Ammon's horn (tissue), 1 donor: ENCODE data around the gene RAB1B.
"Not testable (repeated sequence)": the region's sequence is repeated elsewhere in the genome, so short reads cannot be mapped to it uniquely, and the experiment has no call there.

ENCODE experiments used
- DNase-seq: peaks from one replicate; pipeline ENCODE4 v3.0.0-alpha.2; 2016; ENCODE audit warnings: low spot score

Gene RAB1B

DNA sequence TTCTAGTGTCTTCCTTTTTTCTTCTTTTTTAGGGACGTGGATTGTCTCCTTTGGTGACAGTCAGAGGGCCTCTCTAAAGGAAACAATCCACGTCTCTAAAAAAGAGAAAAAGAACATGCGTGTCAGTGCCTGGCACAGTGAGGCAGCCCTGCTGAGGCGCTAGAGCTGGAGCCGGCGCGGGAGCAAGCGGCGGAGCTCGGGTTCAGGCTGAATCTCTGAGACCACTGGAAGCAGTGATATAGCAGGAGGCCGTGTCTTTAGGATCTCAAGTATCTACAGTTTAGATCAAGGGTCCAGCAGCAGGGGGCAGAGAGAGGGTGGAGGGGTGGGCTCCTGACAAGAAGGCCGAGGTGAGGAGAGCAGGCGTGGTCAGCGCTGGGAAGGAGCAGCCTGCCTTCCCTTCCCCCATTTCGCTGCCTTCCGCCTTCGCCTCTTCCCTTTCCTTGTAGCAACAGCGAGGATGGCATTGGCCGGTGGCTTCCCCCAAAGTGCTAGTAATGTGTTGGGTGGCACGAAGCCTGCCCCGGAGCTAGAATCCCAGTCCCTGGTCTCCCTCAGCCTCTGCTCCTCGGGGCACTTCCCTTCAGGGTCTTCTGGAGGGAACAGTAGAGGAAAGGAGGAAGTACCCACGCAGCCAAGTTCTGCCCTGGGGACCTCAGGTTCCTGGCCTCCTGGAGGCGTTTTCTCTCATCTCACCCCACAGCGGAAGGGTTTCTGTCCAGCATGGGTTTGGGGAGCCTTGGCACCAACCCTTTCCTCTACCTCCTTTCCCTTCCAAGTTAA, 28.2 kb upstream of the RAB1B start:
- no peak for DNase-seq

DNA sequence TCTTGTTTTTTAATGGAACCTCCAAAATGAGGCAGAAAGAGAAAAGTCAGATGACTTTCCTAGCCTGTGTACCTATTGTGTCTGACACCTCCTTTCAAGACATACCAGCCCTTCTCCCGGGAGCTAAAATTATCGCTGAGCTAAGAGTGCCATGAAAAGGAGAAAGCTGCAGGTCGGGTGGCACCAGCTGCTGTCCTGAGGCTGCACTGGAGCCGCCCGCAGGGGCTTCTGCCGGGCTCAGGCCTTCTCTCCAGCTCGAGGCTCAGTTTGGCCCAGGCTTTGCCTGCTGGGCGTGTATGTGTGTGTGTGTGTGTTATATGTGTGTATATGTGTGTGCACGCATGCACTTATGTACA, 27.7 kb upstream of the RAB1B start:
- DNase-seq, result no peak

DNA sequence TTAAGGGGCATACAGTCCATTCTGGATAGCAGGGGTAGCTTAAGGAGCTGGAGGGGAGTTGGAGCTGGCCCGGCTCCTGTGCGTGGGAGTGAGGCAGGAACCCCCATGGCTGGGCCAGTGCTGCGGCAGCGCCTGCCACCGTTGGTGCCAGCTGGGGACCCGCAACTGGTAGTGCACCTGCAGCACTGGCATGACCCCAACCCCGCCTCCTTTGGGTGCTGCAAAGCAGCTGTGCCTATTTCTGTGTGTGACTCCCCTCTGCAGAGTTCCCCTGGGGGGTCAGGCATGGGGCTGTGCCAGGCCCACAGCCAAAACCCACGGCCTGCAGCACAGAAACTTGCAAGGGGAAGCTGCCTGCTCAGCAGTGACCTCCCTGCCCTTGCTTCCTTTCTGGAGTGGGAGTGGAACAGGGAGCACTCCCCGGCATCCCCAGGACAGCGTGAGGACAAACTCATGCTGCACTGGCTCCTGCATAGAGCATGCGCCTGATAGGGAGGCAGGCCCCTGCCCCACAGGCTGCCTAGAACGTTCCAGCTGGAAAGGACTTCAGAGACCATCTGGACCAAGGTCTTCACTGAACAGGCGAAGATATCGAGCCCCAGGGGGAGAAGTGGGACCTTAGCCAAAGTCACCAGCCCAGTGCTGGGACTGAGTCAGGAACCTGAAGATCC, 26.2 kb upstream of the RAB1B start:
- no peak for DNase-seq

DNA sequence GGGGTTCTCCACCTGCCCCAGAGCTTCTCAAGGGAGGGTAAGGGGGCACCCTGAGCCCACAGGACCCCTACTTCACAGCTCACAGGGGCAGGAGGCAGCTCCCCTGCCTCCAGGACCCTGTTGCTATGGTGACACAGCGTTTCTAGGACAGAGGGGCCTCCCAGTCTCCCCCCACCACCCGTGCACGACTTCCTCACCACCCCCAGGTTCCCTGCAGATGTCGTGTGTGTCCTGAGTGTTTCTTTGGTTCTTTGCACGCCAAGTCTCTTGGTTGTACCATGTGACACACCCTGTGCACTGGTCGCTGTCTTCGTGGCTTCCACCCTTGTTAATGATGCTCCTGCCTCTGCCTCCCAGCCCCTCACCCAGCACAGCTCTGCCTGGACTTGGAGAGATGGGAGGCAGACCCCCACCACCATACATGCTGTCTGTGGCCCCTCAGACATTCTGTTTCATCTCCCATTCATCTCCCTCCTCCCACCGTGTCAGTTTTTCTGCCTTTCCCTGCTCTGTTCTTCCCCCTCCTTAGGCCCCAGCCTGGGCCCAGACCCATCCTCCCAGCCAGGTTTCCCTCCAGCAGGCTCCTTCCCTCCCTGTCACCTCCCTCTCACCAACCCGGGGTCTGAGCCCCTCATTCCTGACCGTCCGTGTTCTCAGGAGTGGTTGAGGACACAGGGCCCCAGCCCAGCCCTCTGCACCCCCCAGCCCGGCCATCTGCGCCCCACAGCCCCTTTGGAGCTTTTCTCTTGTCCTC, 24.5 kb upstream of the RAB1B start:
- no peak for DNase-seq

DNA sequence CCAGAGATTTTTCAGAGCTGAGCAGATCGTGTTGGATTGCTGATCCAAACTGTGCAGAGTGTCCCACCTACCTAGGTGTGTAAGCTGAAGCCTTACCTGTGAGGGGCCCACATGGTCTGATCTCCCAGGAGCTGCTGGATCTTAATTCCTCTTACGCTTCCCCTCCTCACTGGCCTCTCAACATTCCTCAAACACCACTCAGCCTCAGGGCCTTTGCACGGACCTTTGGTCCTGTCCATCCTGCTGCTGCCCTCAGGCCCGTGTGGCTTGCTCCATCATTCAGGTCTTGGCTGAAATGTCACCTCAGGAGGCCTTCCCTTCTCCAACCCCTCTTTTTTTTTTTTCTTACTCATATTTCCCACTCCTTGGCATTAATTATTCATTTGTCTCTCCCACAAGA, 21.1 kb upstream of the RAB1B start:
- no peak for DNase-seq

DNA sequence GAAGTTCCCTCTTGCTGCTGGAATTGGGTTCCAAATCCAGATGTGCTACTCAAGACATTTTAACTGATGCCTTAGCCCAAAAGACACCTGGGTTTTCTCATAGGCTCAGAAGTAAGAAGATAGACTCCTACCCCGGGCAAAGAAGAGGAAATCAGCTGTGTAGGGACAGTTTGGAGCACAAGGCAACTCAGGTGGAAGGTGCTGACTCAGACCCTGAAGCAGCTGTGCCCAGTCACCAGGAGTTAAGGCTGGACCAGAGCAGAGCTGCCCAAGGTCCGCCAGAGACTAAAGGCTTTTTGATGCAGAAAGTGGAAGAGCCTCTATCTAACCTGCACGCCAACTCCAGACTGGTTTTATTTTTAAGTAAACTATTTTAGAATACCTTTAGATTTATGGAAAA, 20.6 kb upstream of the RAB1B start:
- no peak for DNase-seq

DNA sequence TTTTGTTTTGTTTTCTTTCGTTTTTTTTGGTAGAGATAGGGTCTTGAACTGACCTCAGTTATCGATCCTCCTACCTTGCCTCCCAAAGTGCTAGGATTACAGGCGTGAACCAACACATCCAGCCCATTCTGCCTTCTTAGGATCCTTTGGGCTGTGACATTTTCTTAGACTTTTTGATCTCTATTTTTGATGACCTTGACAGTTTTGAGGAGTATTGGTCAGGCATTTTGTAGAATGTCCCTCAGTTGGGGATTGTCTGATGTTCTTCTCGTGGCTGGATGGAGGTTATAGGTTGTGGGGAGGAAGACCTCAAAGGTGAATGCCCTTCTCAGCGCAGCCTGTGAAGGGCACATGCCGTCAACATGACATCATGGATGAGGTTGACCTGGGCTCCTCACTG, 19.5 kb upstream of the RAB1B start:
- no peak for DNase-seq

DNA sequence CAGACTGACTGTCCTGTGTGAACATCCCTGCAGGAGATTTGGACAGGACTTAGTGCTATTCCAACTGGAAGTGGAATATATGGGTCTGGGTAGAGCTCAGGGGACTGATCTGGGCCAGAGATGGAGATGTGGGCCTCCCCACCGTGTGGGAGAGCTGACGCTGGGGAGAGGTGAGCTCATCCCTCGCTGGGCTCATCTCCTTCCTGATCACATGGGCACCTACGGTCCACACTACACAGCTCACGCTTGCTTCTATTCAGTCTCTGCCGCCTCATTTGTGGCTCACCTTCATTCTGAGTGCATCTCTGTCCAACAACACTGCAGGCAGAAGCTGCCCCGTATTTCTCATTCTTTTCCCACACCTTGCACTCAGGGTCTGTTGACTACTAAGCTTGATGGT, 16.6 kb upstream of the RAB1B start:
- DNase-seq, result no peak

DNA sequence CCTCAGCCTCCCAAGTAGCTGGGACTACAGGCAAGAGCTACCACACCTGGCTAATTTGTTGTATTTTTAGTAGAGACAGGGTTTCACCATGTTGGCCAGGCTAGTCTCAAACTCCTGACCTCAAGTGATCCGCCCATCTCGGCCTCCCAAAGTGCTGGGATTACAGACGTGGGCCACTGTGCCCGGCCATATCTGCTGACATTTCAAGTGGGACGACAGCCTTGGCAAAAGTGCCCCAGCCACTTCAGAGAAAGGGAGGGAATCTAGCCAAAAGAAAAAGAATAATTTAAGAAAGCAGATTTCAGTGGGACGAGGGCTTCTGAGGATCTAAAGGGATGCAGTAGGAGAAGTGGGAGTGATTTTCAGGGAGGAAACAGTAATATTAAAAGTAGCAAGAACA, 15.4 kb upstream of the RAB1B start:
- DNase-seq, result not testable (repeated sequence)

DNA sequence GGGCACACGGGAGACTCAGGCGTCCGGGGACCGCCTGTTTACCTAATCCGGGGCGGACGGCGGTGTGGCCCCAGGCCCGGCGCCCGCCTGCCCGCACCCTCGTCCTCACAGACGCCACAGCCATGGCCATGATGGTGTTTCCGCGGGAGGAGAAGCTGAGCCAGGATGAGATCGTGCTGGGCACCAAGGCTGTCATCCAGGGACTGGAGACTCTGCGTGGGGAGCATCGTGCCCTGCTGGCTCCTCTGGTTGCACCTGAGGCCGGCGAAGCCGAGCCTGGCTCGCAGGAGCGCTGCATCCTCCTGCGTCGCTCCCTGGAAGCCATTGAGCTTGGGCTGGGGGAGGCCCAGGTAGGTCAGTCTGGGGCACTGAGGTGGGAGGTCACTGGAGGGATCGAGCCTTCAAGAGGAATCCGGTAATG, 10.0 kb upstream of the RAB1B start:
- no peak for DNase-seq

GRCh38 chr11:66259225-66259624, 9.2 kb upstream of the RAB1B start:
- no peak for DNase-seq

DNA sequence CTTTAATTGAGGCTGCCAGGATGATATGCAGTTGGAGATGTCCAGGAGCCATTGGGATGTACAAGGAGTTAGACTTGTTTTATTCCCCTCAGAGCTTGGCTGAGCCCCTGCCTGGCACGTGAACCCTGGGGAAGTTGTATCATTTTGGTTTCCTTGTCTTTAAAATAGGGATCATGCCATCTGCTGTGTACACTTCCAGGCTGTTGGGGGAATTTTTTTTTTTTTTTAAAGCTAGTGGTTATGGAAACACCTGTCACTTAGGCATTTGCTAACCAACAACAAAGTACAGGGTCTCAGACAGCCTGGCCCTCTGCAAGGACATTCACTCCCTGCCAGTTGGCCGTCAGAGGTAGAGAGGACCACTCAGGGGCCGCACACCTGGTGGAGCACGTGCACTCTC, 8.5 kb upstream of the RAB1B start:
- no peak for DNase-seq

- no peak for DNase-seq
Measured at GRCh38 chr11:66261578-66261977, 6.9 kb upstream of the RAB1B start.

GRCh38 chr11:66262191-66262590, 6.2 kb upstream of the RAB1B start:
- no peak for DNase-seq

DNA sequence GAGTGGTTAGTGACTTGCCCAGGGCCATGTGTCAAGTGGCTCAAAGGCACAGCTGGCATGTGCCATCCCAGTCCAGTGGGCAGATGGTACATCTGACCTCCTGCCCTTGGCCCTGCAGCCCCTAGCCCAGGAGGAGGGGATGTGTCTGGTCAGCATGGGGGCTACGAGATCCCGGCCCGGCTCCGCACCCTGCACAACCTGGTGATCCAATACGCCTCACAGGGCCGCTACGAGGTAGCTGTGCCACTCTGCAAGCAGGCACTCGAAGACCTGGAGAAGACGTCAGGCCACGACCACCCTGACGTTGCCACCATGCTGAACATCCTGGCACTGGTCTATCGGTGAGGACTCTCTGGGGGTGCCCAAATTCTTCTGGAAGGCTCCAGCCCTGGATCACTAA, 5.7 kb upstream of the RAB1B start:
- no peak for DNase-seq

DNA sequence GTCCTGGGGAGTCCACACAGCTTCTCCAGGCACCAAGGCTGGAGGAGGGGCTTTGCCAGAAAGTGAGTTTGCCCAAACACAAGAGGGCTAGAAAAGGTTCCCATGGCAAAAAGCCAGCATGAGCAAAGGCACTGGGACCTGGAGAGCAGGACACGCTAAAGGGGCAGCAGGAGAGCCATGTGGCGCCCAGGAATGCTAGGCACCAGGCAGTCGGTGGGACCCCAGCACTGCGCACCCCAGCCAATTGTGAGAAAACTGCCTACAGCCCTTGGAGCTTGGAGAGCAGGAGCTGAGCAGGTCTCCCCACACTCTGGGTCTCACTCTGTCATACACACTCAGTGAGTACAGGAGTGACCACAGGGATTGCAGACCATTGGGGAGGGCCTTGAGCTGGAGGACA, 5.2 kb upstream of the RAB1B start:
- DNase-seq, result no peak

- no peak for DNase-seq
Measured at GRCh38 chr11:66263785-66264184, 4.7 kb upstream of the RAB1B start.

DNA sequence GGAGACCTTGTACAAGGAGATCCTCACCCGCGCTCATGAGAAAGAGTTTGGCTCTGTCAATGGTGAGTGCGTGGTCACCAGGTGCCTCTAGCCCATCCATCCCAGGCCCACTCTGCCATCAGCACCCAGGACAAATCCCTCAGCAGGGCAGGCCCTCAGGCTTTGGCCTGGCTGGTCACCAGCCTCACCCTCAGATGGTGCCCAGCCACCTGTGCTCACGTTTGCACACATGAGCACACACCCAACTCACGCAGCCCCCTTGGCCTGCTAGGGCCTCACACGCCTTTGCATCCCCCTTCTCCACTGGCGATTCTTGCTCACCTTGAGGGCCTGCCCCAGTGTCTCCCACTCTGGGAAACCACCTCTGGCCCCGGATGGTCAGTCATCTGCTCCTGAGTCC, 4.1 kb upstream of the RAB1B start:
- no peak for DNase-seq

- DNase-seq, result no peak
Measured at GRCh38 chr11:66264914-66265313, 3.5 kb upstream of the RAB1B start.

DNA sequence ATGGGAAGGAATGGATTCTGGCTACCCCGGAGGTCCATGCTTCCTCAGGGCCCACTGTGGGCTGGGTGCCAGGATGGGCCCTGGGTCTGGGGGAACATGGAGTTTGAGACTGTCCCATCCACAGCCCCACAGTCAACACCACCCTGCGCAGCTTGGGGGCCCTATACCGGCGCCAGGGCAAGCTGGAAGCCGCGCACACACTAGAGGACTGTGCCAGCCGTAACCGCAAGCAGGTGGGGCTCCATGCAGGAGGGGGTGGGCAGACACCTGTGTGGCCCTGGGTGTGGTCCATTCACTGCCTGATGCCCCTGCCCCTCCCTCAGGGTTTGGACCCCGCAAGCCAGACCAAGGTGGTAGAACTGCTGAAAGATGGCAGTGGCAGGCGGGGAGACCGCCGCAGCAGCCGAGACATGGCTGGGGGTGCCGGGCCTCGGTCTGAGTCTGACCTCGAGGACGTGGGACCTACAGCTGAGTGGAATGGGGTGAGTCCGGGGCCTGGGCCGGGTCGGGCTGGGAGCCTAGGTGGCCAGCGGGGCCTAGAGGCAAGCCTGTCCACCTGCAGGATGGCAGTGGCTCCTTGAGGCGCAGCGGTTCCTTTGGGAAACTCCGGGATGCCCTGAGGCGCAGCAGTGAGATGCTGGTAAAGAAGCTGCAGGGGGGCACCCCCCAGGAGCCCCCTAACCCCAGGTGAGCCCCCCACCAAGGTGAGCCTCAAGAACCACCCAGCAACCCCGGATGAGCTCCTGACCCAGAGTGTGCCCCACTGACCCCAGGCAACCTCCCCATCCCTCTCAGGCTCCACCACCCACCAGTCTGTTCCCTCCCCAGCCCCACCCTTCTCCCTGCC, 2.7 kb upstream of the RAB1B start:
- no peak for DNase-seq

DNA sequence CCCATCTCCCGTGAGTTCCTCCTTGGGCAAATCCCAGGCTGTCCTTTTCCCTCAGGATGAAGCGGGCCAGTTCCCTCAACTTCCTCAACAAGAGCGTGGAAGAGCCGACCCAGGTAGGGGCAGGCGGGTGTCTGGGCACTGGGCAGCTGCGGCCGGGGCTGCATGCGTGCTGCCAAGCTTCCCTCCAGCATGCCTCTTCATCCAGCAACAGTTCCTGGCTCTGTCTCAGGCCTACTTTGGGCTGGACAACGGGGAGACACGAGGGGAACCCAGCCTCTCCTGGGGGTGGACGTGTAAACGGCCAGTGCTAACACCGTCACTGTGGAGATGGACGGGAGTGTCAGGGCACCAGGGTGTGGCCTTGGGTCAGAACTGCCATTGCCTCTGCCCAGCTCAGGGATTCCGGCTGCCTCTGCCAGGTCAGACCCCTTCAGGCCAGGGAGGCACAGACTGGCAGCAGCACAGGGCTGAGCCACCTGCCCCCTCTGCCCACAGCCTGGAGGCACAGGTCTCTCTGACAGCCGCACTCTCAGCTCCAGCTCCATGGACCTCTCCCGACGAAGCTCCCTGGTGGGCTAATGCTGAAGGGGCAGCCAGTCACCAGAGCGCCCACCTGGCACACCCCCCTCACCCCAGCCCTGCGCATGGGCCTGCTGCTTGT, 1.9 kb upstream of the RAB1B start:
- no peak for DNase-seq

GRCh38 chr11:66267039-66267378, 1.4 kb upstream of the RAB1B start:
- no peak for DNase-seq
